ENCODE measurements around the gene PDE7B.

PDE7B gene

GRCh38 chr6:135938576-135939207 lies 87.2 kb downstream of the PDE7B start:
- DNase-seq = no peak

GRCh38 chr6:135939208-135939591 lies 87.7 kb downstream of the PDE7B start:
- DNase-seq = no peak

GRCh38 chr6:135940616-135941167 lies 89.2 kb downstream of the PDE7B start:
- no peak for DNase-seq

GRCh38 chr6:135941275-135942025 lies 89.9 kb downstream of the PDE7B start:
- DNase-seq = no peak

GRCh38 chr6:135944120-135944519 lies 92.6 kb downstream of the PDE7B start:
- DNase-seq = no peak

GRCh38 chr6:135946674-135947073 lies 95.2 kb downstream of the PDE7B start:
- DNase-seq = no peak

GRCh38 chr6:135950669-135951068 lies 99.2 kb downstream of the PDE7B start:
- no peak for DNase-seq

GRCh38 chr6:135951169-135951568 lies 99.7 kb downstream of the PDE7B start:
- no peak for DNase-seq

- DNase-seq = no peak
Measured at GRCh38 chr6:135953818-135954217, 102.3 kb downstream of the PDE7B start.

- no peak for DNase-seq
Measured at GRCh38 chr6:135955099-135955498, 103.6 kb downstream of the PDE7B start.

GRCh38 chr6:135962731-135963130 lies 111.2 kb downstream of the PDE7B start:
- no peak for DNase-seq

GRCh38 chr6:135970750-135971149 lies 119.2 kb downstream of the PDE7B start:
- no peak for DNase-seq

- no peak for DNase-seq
Measured at GRCh38 chr6:135971351-135971750, 119.8 kb downstream of the PDE7B start.

GRCh38 chr6:135972150-135972549 lies 120.6 kb downstream of the PDE7B start:
- DNase-seq = no peak

GRCh38 chr6:135972586-135972985 lies 121.1 kb downstream of the PDE7B start:
- DNase-seq = no peak

- no peak for DNase-seq
Measured at GRCh38 chr6:135974426-135974825, 122.9 kb downstream of the PDE7B start.

GRCh38 chr6:135976585-135976984 lies 125.1 kb downstream of the PDE7B start:
- no peak for DNase-seq

GRCh38 chr6:135983093-135983492 lies 131.6 kb downstream of the PDE7B start:
- no peak for DNase-seq

- no peak for DNase-seq
Measured at GRCh38 chr6:135983718-135984343, 132.3 kb downstream of the PDE7B start.

GRCh38 chr6:135985471-135985870 lies 134.0 kb downstream of the PDE7B start:
- no peak for DNase-seq

GRCh38 chr6:135987226-135987625 lies 135.7 kb downstream of the PDE7B start:
- no peak for DNase-seq

- DNase-seq = no peak
Measured at GRCh38 chr6:135990439-135990838, 138.9 kb downstream of the PDE7B start.

GRCh38 chr6:135990855-135991464 lies 139.5 kb downstream of the PDE7B start:
- no peak for DNase-seq

All from DMS79 (cell line).